OCI-LY1 (cell line): Measurements from ENCODE around the gene MRTFB.

Experiments
- CTCF ChIP-seq: fragments of 200-600 bp; sonication (generic), shearing (Covaris generic); IDR thresholded peaks from 2 replicates; pipeline ENCODE4 v1.5.1; 2017; ENCODE audit warnings: mild to moderate bottlenecking, antibody characterized with exemption, low read length, moderate library complexity, mixed read lengths
- EZH2 ChIP-seq: fragments of 200-600 bp; sonication (generic), shearing (Covaris generic); IDR thresholded peaks from 2 replicates; pipeline ENCODE4 v1.8.0; 2017; ENCODE audit warnings: borderline replicate concordance, mixed run types, mild to moderate bottlenecking, antibody characterized with exemption, low read length, moderate library complexity, mixed read lengths

DNA sequence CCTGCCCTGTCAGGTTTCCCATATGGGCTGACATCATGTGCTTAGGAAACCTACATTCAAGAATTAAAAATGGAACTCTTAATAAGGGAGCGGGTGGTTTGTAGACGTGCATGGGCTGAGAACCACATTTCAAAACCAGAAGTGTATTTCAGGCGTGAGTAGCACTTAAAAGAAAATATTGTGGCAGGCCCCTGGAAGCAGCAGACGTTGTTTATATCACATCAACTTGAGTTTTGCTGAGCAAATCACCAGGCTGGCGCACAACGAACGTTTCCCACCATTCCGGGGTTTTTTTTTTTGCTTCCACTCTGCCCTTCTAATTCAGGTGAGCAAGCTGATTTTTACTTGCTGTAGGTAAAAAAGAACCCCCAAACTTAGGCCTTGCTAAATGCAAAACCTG lies 220.2 kb downstream of the MRTFB start:
- TF ChIP-seq CTCF (no peak), EZH2 (no peak)
